Spleen (tissue), 7 donors: ENCODE measurements around the gene OR4C45.

Source experiments
- CTCF ChIP-seq, 11 experiments: fragments of 200-600 bp in 7 of 11; fragments of 450-650 bp in 4 of 11; sonication (generic) in 4 of 11; IDR thresholded peaks in 8 of 11; conservative IDR thresholded peaks in 3 of 11; 1 replicate in 7 of 11; 2 replicates in 4 of 11; pipeline versions ENCODE4 v1.4.0 to v1.8.0; 2016 to 2021; ENCODE audit warnings: antibody characterized with exemption in 11 of 11, inconsistent platforms in 4 of 11, mild to moderate bottlenecking in 1 of 11
- POLR2A ChIP-seq, 3 donors: fragments of 450-650 bp; IDR thresholded peaks; one replicate each; pipeline ENCODE4 v1.5.1; 2017; ENCODE audit warnings: antibody characterized with exemption in 3 of 3, mild to moderate bottlenecking in 1 of 3
- POLR2AphosphoS5 ChIP-seq, 3 donors: sonication (generic); formaldehyde crosslinking; IDR thresholded peaks; one replicate each; pipeline ENCODE4 v1.5.1; 2017; ENCODE audit warnings: antibody characterized with exemption in 3 of 3
- donor health status: DM: no; HTN: no; CAD: no; lungs with moderate emphysema.
- donor health status: DM: no; HTN: no; CAD: no.
- donor health status: DM: no; HTN: no; CAD: no.

- TF ChIP-seq POLR2A (IDR thresholded peaks at IDR 0.05) (no peak), CTCF (IDR thresholded peaks at IDR 0.05 in 8 of 11, conservative IDR thresholded peaks at IDR 0.05 in 3 of 11) (no peak), POLR2AphosphoS5 (IDR thresholded peaks at IDR 0.05) (no peak)
Observed at GRCh38 chr11:50071584-50072225, 39.0 kb downstream of the OR4C45 start.
